SU-DHL-6 (cell line): ENCODE results near the gene TYMS.

Experiments used
- H2AFZ ChIP-seq: fragments of 200-600 bp; sonication (generic); 2 replicates; pipeline ENCODE4 v1.6.1; 2014; ENCODE audit warnings: low read depth, mild to moderate bottlenecking, moderate library complexity, mixed read lengths, antibody characterized with exemption, low read length; ENCODE audit not compliant: severe bottlenecking
- H3F3A ChIP-seq: fragments of 200-600 bp; shearing (Covaris generic); 2 replicates; pipeline ENCODE4 v1.6.0; 2016; ENCODE audit warnings: antibody characterized with exemption, mild to moderate bottlenecking; ENCODE audit not compliant: insufficient read depth
- H3K27ac ChIP-seq: fragments of 200-600 bp; sonication (generic); 2 replicates; pipeline ENCODE4 v1.5.1; 2016; ENCODE audit warnings: low read depth, mild to moderate bottlenecking, low read length, moderate library complexity, mixed read lengths
- H3K27me3 ChIP-seq: fragments of 200-600 bp; sonication (generic), shearing (Covaris generic); 2 replicates; pipeline ENCODE4 v1.6.0; 2014; ENCODE audit warnings: mild to moderate bottlenecking, low read length
- H3K36me3 ChIP-seq: fragments of 200-600 bp; sonication (generic); 2 replicates; pipeline ENCODE4 v1.6.1; 2014; ENCODE audit warnings: mild to moderate bottlenecking, low read length, mixed read lengths
- H3K4me2 ChIP-seq: fragments of 300-600, 200-600 bp; shearing (Covaris generic), sonication (generic); 2 replicates; pipeline ENCODE4 v1.6.0; 2014; ENCODE audit warnings: low read length, low read depth, mild to moderate bottlenecking; ENCODE audit not compliant: poor library complexity, severe bottlenecking
- H3K4me3 ChIP-seq: fragments of 200-600 bp; sonication (generic); 2 replicates; pipeline ENCODE4 v1.5.1; 2014; ENCODE audit warnings: antibody characterized with exemption, low read length, mild to moderate bottlenecking, mixed read lengths; ENCODE audit not compliant: insufficient read depth, poor library complexity, severe bottlenecking
- H3K79me2 ChIP-seq: fragments of 200-600 bp; sonication (generic); 2 replicates; pipeline ENCODE4 v1.6.1; 2014; ENCODE audit warnings: mild to moderate bottlenecking, low read length, moderate library complexity; ENCODE audit not compliant: insufficient read depth
- H3K9ac ChIP-seq: fragments of 200-600 bp; sonication (generic); 2 replicates; pipeline ENCODE4 v1.7.0; 2014; ENCODE audit warnings: mild to moderate bottlenecking, low read length
- H3K9me2 ChIP-seq: fragments of 200-600 bp; sonication (generic); replicated peaks from 2 replicates; pipeline ENCODE4 v1.6.1; 2014; ENCODE audit warnings: low read length; ENCODE audit not compliant: insufficient read depth
- H3K9me3 ChIP-seq: fragments of 200-600 bp; sonication (generic); 2 replicates; pipeline ENCODE4 v1.6.1; 2014; ENCODE audit warnings: low read length, mixed read lengths; ENCODE audit not compliant: insufficient read depth
- H4K20me1 ChIP-seq: fragments of 200-600 bp; sonication (generic); 2 replicates; pipeline ENCODE4 v1.6.1; 2014; ENCODE audit warnings: low read depth, mild to moderate bottlenecking, antibody characterized with exemption, low read length, moderate library complexity, mixed read lengths
- CTCF ChIP-seq: fragments of 200-600 bp; sonication (generic); IDR thresholded peaks from one replicate; pipeline ENCODE4 v1.5.1; 2017; ENCODE audit warnings: antibody characterized with exemption, mild to moderate bottlenecking, low read length, moderate library complexity; ENCODE audit not compliant: insufficient read depth, poor library complexity, severe bottlenecking
- EZH2phosphoT487 ChIP-seq: fragments of 200-600 bp; sonication (generic), shearing (Covaris generic); conservative IDR thresholded peaks from 2 replicates; pipeline ENCODE4 v1.6.1; 2018; ENCODE audit warnings: mild to moderate bottlenecking, antibody characterized with exemption, low read length, moderate library complexity, mixed read lengths

Gene TYMS

GRCh38 chr18:612156-612555 is 45.3 kb upstream of the TYMS start:
- Histone ChIP-seq H3K79me2 (no peaks in the 10 kb centered on the region), H3K4me3 (no peak overlapping the region), H2AFZ (no peak overlapping the region), H3K9me3 (no peaks in the 10 kb centered on the region), H3K36me3 (no peaks in the 10 kb centered on the region), H3K27ac (no peak overlapping the region), H3K9me2 (no peaks in the 10 kb centered on the region), H3K4me2 (no peak overlapping the region), H4K20me1 (no peaks in the 10 kb centered on the region), H3K27me3 (no peaks in the 10 kb centered on the region), H3F3A (no peaks in the 10 kb centered on the region), H3K9ac (no peak overlapping the region)
- TF ChIP-seq CTCF (no peak), EZH2phosphoT487 (no peak)

DNA sequence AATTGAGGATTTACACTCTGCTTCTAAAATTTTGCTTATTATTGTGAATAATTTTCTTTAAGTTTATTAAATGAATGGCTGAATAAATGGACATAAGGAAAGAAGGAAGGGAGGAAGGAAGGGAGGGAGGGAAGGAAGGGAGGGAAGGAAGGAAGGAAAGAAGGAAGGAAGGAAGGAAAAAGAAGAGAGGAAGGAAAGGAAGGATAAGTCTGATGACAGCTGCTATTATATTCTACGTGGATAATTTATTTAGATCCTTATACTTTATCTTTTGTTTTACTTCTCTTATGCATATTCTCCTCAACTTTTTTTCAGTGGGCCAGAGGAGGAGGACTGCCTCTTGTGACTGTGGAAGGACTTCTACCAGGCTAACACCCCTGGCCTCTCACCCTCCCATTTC is 43.3 kb upstream of the TYMS start:
- TF ChIP-seq CTCF (no peak), EZH2phosphoT487 (no peak)
- Histone ChIP-seq H3K4me3 (no peak overlapping the region), H3K9me3 (no peaks in the 10 kb centered on the region), H3K36me3 (no peaks in the 10 kb centered on the region), H3K4me2 (no peak overlapping the region), H4K20me1 (no peaks in the 10 kb centered on the region), H2AFZ (no peak overlapping the region), H3K9ac (no peak overlapping the region), H3K9me2 (no peaks in the 10 kb centered on the region), H3K79me2 (no peaks in the 10 kb centered on the region), H3K27me3 (no peaks in the 10 kb centered on the region), H3K27ac (no peak overlapping the region), H3F3A (no peaks in the 10 kb centered on the region)

- Histone ChIP-seq H4K20me1 (no peaks in the 10 kb centered on the region), H2AFZ (no peak overlapping the region), H3K79me2 (no peaks in the 10 kb centered on the region), H3K36me3 (no peaks in the 10 kb centered on the region), H3K4me3 (no peak overlapping the region), H3K4me2 (no peak overlapping the region), H3K27me3 (no peaks in the 10 kb centered on the region), H3K9me3 (no peaks in the 10 kb centered on the region), H3K27ac (no peak overlapping the region), H3K9ac (no peak overlapping the region), H3K9me2 (no peaks in the 10 kb centered on the region), H3F3A (no peaks in the 10 kb centered on the region)
- TF ChIP-seq CTCF (no peak), EZH2phosphoT487 (no peak)
Observed at GRCh38 chr18:615092-615521, 42.3 kb upstream of the TYMS start.
